NB4 (cell line): ENCODE results near the gene TBX6.

ENCODE experiments used
- DNase-seq: peaks from one replicate; pipeline ENCODE4 v3.0.0; 2010; ENCODE audit warnings: low read depth
- H3K4me3 ChIP-seq: one replicate; pipeline ENCODE4 v1.5.1; 2011; ENCODE audit warnings: mild to moderate bottlenecking, low read depth, low read length, moderate library complexity
- CTCF ChIP-seq: IDR thresholded peaks from one replicate; pipeline ENCODE4 v1.5.1; 2012; ENCODE audit warnings: low read depth, low read length
- MYC ChIP-seq: IDR thresholded peaks from 2 replicates; pipeline ENCODE4 v1.6.1; 2011; ENCODE audit warnings: low read depth, low read length
- POLR2A ChIP-seq: IDR thresholded peaks from 2 replicates; pipeline ENCODE4 v1.6.1; 2011; ENCODE audit warnings: mild to moderate bottlenecking; ENCODE audit not compliant: insufficient read length; ENCODE audit errors: extremely low read depth
- TF ChIP-seq, protein P1 (sequence below): IDR thresholded peaks from 2 replicates; pipeline ENCODE4 v1.6.1; 2011; ENCODE audit warnings: low read depth, low read length

Gene TBX6

GRCh38 chr16:30095166-30096078, 3.7 kb upstream of the TBX6 start:
- no peak for DNase-seq
- no peak overlapping the region for H3K4me3 ChIP-seq
- TF ChIP-seq CTCF (no peak), MYC (no peak)
- TF ChIP-seq, protein P1, sequence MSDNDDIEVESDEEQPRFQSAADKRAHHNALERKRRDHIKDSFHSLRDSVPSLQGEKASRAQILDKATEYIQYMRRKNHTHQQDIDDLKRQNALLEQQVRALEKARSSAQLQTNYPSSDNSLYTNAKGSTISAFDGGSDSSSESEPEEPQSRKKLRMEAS, result no peak

DNA sequence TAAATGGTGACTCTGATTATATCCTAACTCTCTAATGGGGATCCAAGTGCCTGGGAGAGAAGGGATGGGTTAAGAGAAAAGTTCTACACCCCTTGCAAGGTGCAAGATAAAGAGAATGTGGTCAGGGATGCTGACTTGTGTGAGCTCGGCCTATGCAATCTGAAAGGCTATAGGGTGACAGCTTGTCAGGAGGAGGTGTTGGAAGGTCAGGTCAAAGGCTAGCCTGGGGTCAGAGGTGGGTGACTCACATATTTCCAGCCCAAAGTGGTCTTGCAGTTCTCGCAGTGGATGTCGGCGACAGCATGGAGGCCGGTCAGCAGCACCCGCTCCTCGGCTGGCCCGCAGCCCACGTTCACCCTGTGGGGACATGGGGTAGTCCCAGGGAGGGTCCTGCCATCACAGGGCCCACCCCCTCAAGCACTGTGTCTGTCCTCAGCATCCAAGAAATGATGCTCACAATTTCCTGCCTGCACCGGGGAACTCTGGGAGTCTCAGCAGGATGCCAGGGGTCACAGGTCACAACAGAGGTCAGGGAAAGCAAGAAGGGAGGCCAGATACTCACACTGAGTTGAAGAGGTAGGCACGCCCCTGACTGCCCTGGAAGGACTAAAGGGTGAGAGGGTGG, 2.9 kb upstream of the TBX6 start:
- TF ChIP-seq POLR2A (no peak), MYC (no peak), CTCF (no peak)
- TF ChIP-seq, protein P1, result no peak
- DNase-seq, result no peak
- H3K4me3 ChIP-seq, result no peak overlapping the region

DNA sequence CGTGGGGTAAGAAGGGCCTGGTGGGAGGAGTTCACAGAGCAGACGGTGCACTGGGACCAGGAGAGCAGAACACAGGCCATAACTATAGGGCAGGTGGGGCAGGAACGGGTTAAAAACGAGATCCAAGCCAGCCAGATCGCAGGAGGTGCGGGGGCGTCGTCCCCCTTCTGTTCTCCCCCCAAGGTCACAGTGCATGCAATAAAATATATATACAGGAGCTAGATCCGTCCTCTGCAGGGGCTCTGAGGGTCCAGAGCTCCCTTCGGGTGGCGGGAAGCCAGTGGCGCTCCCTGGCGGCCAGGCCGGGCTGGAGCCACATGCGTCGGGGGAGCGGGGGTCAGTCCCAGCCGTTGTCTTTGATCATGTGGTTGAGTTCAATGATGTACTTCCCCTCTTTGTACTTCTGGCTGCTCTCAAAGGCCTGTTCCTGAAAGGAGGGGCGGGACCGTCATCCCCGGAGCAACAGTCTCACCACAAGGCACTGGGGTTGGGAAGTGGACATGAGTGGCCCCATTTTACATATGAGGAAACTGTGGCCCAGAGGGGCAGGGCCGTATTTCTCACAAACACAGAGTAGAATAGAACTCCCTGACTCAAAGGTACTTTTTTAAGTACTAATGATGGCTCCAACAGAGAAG, 768 bp upstream of the TBX6 start:
- H3K4me3 ChIP-seq, result peak overlapping the region; percentile 83
- DNase-seq, result peak; percentile 97
- TF ChIP-seq POLR2A, result peak; percentile 7
- peak; percentile 94 for TF ChIP-seq MYC
- TF ChIP-seq, protein P1, result peak; percentile 94
- TF ChIP-seq CTCF, result peak; percentile 80

- H3K4me3 ChIP-seq, result no peak overlapping the region
- no peak for DNase-seq
These were observed 953 bp downstream of the TBX6 start for GRCh38 chr16:30090610-30091331.

More at GRCh38 chr16:30090610-30091331, 953 bp downstream of the TBX6 start:
- TF ChIP-seq MYC (no peak), POLR2A (no peak), CTCF (no peak)
- TF ChIP-seq, protein P1, result no peak
